Measurements from ENCODE around the gene BAX.

BAX gene

GRCh38 chr19:48955308-48955958 is 758 bp downstream of the BAX start:
- Histone ChIP-seq H3K36me3 (ENCODE audit: insufficient read depth, low read depth, low read length) (peaks cover 32% of the 10 kb centered on the region), H3K27me3 (ENCODE audit: insufficient read depth, low read length) (no peaks in the 10 kb centered on the region), H3K9ac (ENCODE audit: low read depth, low read length) (peak overlapping the region; percentile 92), H3K9me3 (ENCODE audit: insufficient read depth, low read depth, low read length) (no peaks in the 10 kb centered on the region), H3K4me3 (ENCODE audit: low read length) (peak overlapping the region; percentile 81), H3K27ac (ENCODE audit: low read length) (peak overlapping the region; percentile 53), H3K4me1 (ENCODE audit: insufficient read depth, low read length) (peaks cover 7% of the 10 kb centered on the region; the same call in 1 of the 2 replicates)

GRCh38 chr19:48958006-48958405 is 3.3 kb downstream of the BAX start:
- Histone ChIP-seq H3K4me1 (ENCODE audit: insufficient read depth, low read length) (peaks cover 7% of the 10 kb centered on the region; the same call in 1 of the 2 replicates), H3K4me3 (ENCODE audit: low read length) (no peak overlapping the region), H3K9me3 (ENCODE audit: insufficient read depth, low read depth, low read length) (no peaks in the 10 kb centered on the region), H3K27me3 (ENCODE audit: insufficient read depth, low read length) (no peaks in the 10 kb centered on the region), H3K27ac (ENCODE audit: low read length) (no peak overlapping the region), H3K9ac (ENCODE audit: low read depth, low read length) (no peak overlapping the region), H3K36me3 (ENCODE audit: insufficient read depth, low read depth, low read length) (peaks cover 35% of the 10 kb centered on the region)

GRCh38 chr19:48959341-48960239 is 4.9 kb downstream of the BAX start:
- H3K4me1 ChIP-seq (ENCODE audit: insufficient read depth, low read length): peaks cover 23% of the 10 kb centered on the region
- H3K27ac ChIP-seq (ENCODE audit: low read length): no peak overlapping the region
- H3K36me3 ChIP-seq (ENCODE audit: insufficient read depth, low read depth, low read length): peaks cover 35% of the 10 kb centered on the region
- no peaks in the 10 kb centered on the region for H3K27me3 ChIP-seq (ENCODE audit: insufficient read depth, low read length)
- no peaks in the 10 kb centered on the region for H3K9me3 ChIP-seq (ENCODE audit: insufficient read depth, low read depth, low read length)
- no peak overlapping the region for H3K4me3 ChIP-seq (ENCODE audit: low read length)
- H3K9ac ChIP-seq (ENCODE audit: low read depth, low read length): no peak overlapping the region

- Histone ChIP-seq H3K4me1 (ENCODE audit: insufficient read depth, low read length) (peaks cover 17% of the 10 kb centered on the region), H3K27ac (ENCODE audit: low read length) (no peak overlapping the region), H3K27me3 (ENCODE audit: insufficient read depth, low read length) (no peaks in the 10 kb centered on the region), H3K9me3 (ENCODE audit: insufficient read depth, low read depth, low read length) (no peaks in the 10 kb centered on the region), H3K9ac (ENCODE audit: low read depth, low read length) (no peak overlapping the region), H3K36me3 (ENCODE audit: insufficient read depth, low read depth, low read length) (peaks cover 32% of the 10 kb centered on the region), H3K4me3 (ENCODE audit: low read length) (no peak overlapping the region)
These were observed 6.5 kb downstream of the BAX start for GRCh38 chr19:48961051-48961649.

GRCh38 chr19:48961673-48962028 is 7.0 kb downstream of the BAX start:
- Histone ChIP-seq H3K27ac (ENCODE audit: low read length) (no peak overlapping the region), H3K36me3 (ENCODE audit: insufficient read depth, low read depth, low read length) (peaks cover 34% of the 10 kb centered on the region), H3K9me3 (ENCODE audit: insufficient read depth, low read depth, low read length) (no peaks in the 10 kb centered on the region), H3K9ac (ENCODE audit: low read depth, low read length) (no peak overlapping the region), H3K4me3 (ENCODE audit: low read length) (no peak overlapping the region), H3K4me1 (ENCODE audit: insufficient read depth, low read length) (peaks cover 17% of the 10 kb centered on the region), H3K27me3 (ENCODE audit: insufficient read depth, low read length) (no peaks in the 10 kb centered on the region)

GRCh38 chr19:48962029-48962848 is 7.6 kb downstream of the BAX start:
- no peak overlapping the region; the same call in 1 of the 2 replicates for H3K9ac ChIP-seq (ENCODE audit: low read depth, low read length)
- no peak overlapping the region for H3K4me3 ChIP-seq (ENCODE audit: low read length)
- H3K9me3 ChIP-seq (ENCODE audit: insufficient read depth, low read depth, low read length): no peaks in the 10 kb centered on the region
- peaks cover 17% of the 10 kb centered on the region for H3K4me1 ChIP-seq (ENCODE audit: insufficient read depth, low read length)
- no peaks in the 10 kb centered on the region for H3K27me3 ChIP-seq (ENCODE audit: insufficient read depth, low read length)
- no peak overlapping the region for H3K27ac ChIP-seq (ENCODE audit: low read length)
- peaks cover 35% of the 10 kb centered on the region for H3K36me3 ChIP-seq (ENCODE audit: insufficient read depth, low read depth, low read length)

- Histone ChIP-seq H3K27ac (ENCODE audit: low read length) (no peak overlapping the region), H3K9me3 (ENCODE audit: insufficient read depth, low read depth, low read length) (no peaks in the 10 kb centered on the region), H3K4me1 (ENCODE audit: insufficient read depth, low read length) (peaks cover 17% of the 10 kb centered on the region), H3K27me3 (ENCODE audit: insufficient read depth, low read length) (no peaks in the 10 kb centered on the region), H3K4me3 (ENCODE audit: low read length) (no peak overlapping the region), H3K9ac (ENCODE audit: low read depth, low read length) (no peak overlapping the region; the same call in 1 of the 2 replicates), H3K36me3 (ENCODE audit: insufficient read depth, low read depth, low read length) (peaks cover 33% of the 10 kb centered on the region)
These were observed 8.1 kb downstream of the BAX start for GRCh38 chr19:48962849-48963165.

GRCh38 chr19:48963371-48964204 is 8.9 kb downstream of the BAX start:
- peaks cover 17% of the 10 kb centered on the region for H3K4me1 ChIP-seq (ENCODE audit: insufficient read depth, low read length)
- peak overlapping the region; percentile 67 for H3K4me3 ChIP-seq (ENCODE audit: low read length)
- H3K9ac ChIP-seq (ENCODE audit: low read depth, low read length): peak overlapping the region; percentile 83

GRCh38 chr19:48964205-48965039 is 9.7 kb downstream of the BAX start:
- peaks cover 17% of the 10 kb centered on the region for H3K4me1 ChIP-seq (ENCODE audit: insufficient read depth, low read length)
- H3K9ac ChIP-seq (ENCODE audit: low read depth, low read length): peak overlapping the region; percentile 83
- no peaks in the 10 kb centered on the region for H3K27me3 ChIP-seq (ENCODE audit: insufficient read depth, low read length)
- H3K4me3 ChIP-seq (ENCODE audit: low read length): peak overlapping the region; percentile 67
- H3K9me3 ChIP-seq (ENCODE audit: insufficient read depth, low read depth, low read length): no peaks in the 10 kb centered on the region
- H3K36me3 ChIP-seq (ENCODE audit: insufficient read depth, low read depth, low read length): peaks cover 35% of the 10 kb centered on the region
- H3K27ac ChIP-seq (ENCODE audit: low read length): peak overlapping the region; percentile 50

More at GRCh38 chr19:48963371-48964204, 8.9 kb downstream of the BAX start:
- H3K36me3 ChIP-seq (ENCODE audit: insufficient read depth, low read depth, low read length): peaks cover 34% of the 10 kb centered on the region
- H3K27me3 ChIP-seq (ENCODE audit: insufficient read depth, low read length): no peaks in the 10 kb centered on the region
- no peaks in the 10 kb centered on the region for H3K9me3 ChIP-seq (ENCODE audit: insufficient read depth, low read depth, low read length)
- H3K27ac ChIP-seq (ENCODE audit: low read length): peak overlapping the region; percentile 98
